NCI-H2107 treated with DMSO at 0.1 percent for 48 hours (cell line): Measurements from ENCODE around the gene SLC35D1.
"Not testable (repeated sequence)": the region's sequence is repeated elsewhere in the genome, so short reads cannot be mapped to it uniquely, and the experiment has no call there.

Experiments
- DNase-seq: peaks from one replicate; lab custom pipeline; 2025; ENCODE audit not compliant: unreplicated experiment; lab: John Stamatoyannopoulos, UW

The SLC35D1 gene

GRCh38 chr1:66993076-66993475 lies 60.9 kb downstream of the SLC35D1 start:
- DNase-seq, result no peak

GRCh38 chr1:66985835-66986234 lies 68.1 kb downstream of the SLC35D1 start:
- no peak for DNase-seq

GRCh38 chr1:66984491-66984890 lies 69.5 kb downstream of the SLC35D1 start:
- no peak for DNase-seq

GRCh38 chr1:66982561-66983260 lies 71.2 kb downstream of the SLC35D1 start:
- no peak for DNase-seq

GRCh38 chr1:66981679-66982078 lies 72.3 kb downstream of the SLC35D1 start:
- DNase-seq, result no peak

GRCh38 chr1:66980745-66981367 lies 73.1 kb downstream of the SLC35D1 start:
- DNase-seq, result no peak

GRCh38 chr1:66979621-66980020 lies 74.3 kb downstream of the SLC35D1 start:
- not testable (repeated sequence) for DNase-seq

GRCh38 chr1:66978201-66978600 lies 75.7 kb downstream of the SLC35D1 start:
- no peak for DNase-seq

GRCh38 chr1:66968574-66968973 lies 85.4 kb downstream of the SLC35D1 start:
- DNase-seq, result no peak

- not testable (repeated sequence) for DNase-seq
These were observed 87.6 kb downstream of the SLC35D1 start for GRCh38 chr1:66966188-66966873.

- no peak for DNase-seq
These were observed 96.0 kb downstream of the SLC35D1 start for GRCh38 chr1:66957938-66958337.

- no peak for DNase-seq
These were observed 99.7 kb downstream of the SLC35D1 start for GRCh38 chr1:66954208-66954607.

GRCh38 chr1:66951513-66951912 lies 102.4 kb downstream of the SLC35D1 start:
- no peak for DNase-seq
